ENCODE measurements around the gene MUCL1.

The MUCL1 gene

GRCh38 chr12:54857406-54857805, 3.1 kb downstream of the MUCL1 start:
- H3K4me3 ChIP-seq (ENCODE audit: low read length), result no peak overlapping the region
- no peak for DNase-seq (ENCODE audit: low read depth)
- TF ChIP-seq CTCF (IDR thresholded peaks at IDR 0.05; ENCODE audit: insufficient read depth, low read depth, low read length, missing control alignments), result no peak

- peak; percentile 36 for DNase-seq (ENCODE audit: low read depth)
- TF ChIP-seq CTCF (IDR thresholded peaks at IDR 0.05; ENCODE audit: insufficient read depth, low read depth, low read length, missing control alignments), result no peak
- no peak overlapping the region for H3K4me3 ChIP-seq (ENCODE audit: low read length)
Measured at GRCh38 chr12:54858562-54858961, 4.2 kb downstream of the MUCL1 start.

- DNase-seq (ENCODE audit: low read depth), result no peak
- no peak for TF ChIP-seq CTCF (IDR thresholded peaks at IDR 0.05; ENCODE audit: insufficient read depth, low read depth, low read length, missing control alignments)
- no peak overlapping the region for H3K4me3 ChIP-seq (ENCODE audit: low read length)
Measured at GRCh38 chr12:54859502-54859901, 5.2 kb downstream of the MUCL1 start.

- TF ChIP-seq CTCF (IDR thresholded peaks at IDR 0.05; ENCODE audit: insufficient read depth, low read depth, low read length, missing control alignments), result no peak
- H3K4me3 ChIP-seq (ENCODE audit: low read length), result no peak overlapping the region
- no peak for DNase-seq (ENCODE audit: low read depth)
Measured at GRCh38 chr12:54861927-54862326, 7.6 kb downstream of the MUCL1 start.

- DNase-seq (ENCODE audit: low read depth), result no peak
- H3K4me3 ChIP-seq (ENCODE audit: low read length), result no peak overlapping the region
- no peak for TF ChIP-seq CTCF (IDR thresholded peaks at IDR 0.05; ENCODE audit: insufficient read depth, low read depth, low read length, missing control alignments)
Measured at GRCh38 chr12:54863948-54864618, 9.8 kb downstream of the MUCL1 start.

- H3K4me3 ChIP-seq (ENCODE audit: low read length), result no peak overlapping the region
- DNase-seq (ENCODE audit: low read depth), result no peak
- TF ChIP-seq CTCF (IDR thresholded peaks at IDR 0.05; ENCODE audit: insufficient read depth, low read depth, low read length, missing control alignments), result no peak
Measured at GRCh38 chr12:54865683-54866324, 11.5 kb downstream of the MUCL1 start.

- H3K4me3 ChIP-seq (ENCODE audit: low read length), result no peak overlapping the region
- TF ChIP-seq CTCF (IDR thresholded peaks at IDR 0.05; ENCODE audit: insufficient read depth, low read depth, low read length, missing control alignments), result no peak
- no peak for DNase-seq (ENCODE audit: low read depth)
Measured at GRCh38 chr12:54868690-54869089, 14.4 kb downstream of the MUCL1 start.
